Gastrocnemius medialis (tissue), 4 donors: ENCODE results near the gene PPP2R2B. TPM values are rescaled to one million over a fixed set of nuclear protein-coding genes. Genes with fewer than 3 reads are reported as not detected.

Experiments
- ATAC-seq, 2 donors: fragments of 150-250 bp; one replicate each; pipeline ENCODE4 v1.9.1; 2016
- DNase-seq, 2 donors: peaks; one replicate each; pipeline ENCODE4 v3.0.0-alpha.2; 2019
- H3K27ac ChIP-seq, 4 donors: fragments of 200-600 bp; sonication (generic); 1 replicate in 1 of 4; 2 replicates in 3 of 4; pipeline ENCODE4 v1.5.1; 2016 to 2018; ENCODE audit warnings: mild to moderate bottlenecking in 2 of 4, moderate library complexity in 1 of 4
- H3K27me3 ChIP-seq, 3 donors: fragments of 200-600 bp; sonication (generic) in 2 of 3; 1 replicate in 1 of 3; 2 replicates in 2 of 3; pipeline versions ENCODE4 v1.5.1 to v1.6.0; 2016 to 2019; ENCODE audit warnings: mild to moderate bottlenecking in 1 of 3, moderate library complexity in 1 of 3
- H3K36me3 ChIP-seq, 2 donors: fragments of 200-600 bp; sonication (generic) in 1 of 2; one replicate each; pipeline ENCODE4 v1.5.1; 2017 to 2018
- H3K4me1 ChIP-seq, 2 donors: fragments of 200-600 bp; sonication (generic) in 1 of 2; one replicate each; pipeline ENCODE4 v1.5.1; 2016 to 2017; ENCODE audit warnings: mild to moderate bottlenecking in 2 of 2
- H3K4me3 ChIP-seq, 4 donors: fragments of 200-600 bp; sonication (generic) in 3 of 4; 1 replicate in 1 of 4; 2 replicates in 3 of 4; pipeline ENCODE4 v1.5.1; 2016 to 2019; ENCODE audit warnings: mild to moderate bottlenecking in 2 of 4
- H3K9me3 ChIP-seq, 3 donors: fragments of 200-600 bp; sonication (generic) in 2 of 3; 1 replicate in 1 of 3; 2 replicates in 2 of 3; pipeline ENCODE4 v1.5.1; 2016 to 2019
- POLR2A ChIP-seq, 2 donors: fragments of 450-650 bp; IDR thresholded peaks; one replicate each; pipeline ENCODE4 v1.6.1; 2017; ENCODE audit warnings: antibody characterized with exemption in 2 of 2, mild to moderate bottlenecking in 2 of 2, moderate library complexity in 2 of 2
- in situ Hi-C, 4 donors: fragments of 200-750 bp; cut with MboI; loops; one replicate each; pipeline versions ENCODE4 v1.15.0 to v1.8.0; 2017; ENCODE audit warnings: low sequenced_read_pairs in 4 of 4
- intact Hi-C: fragments of 100-400 bp; cut with DNase I; formaldehyde crosslinking; loops from one replicate; pipeline ENCODE4 v1.15.1; 2023; ENCODE audit warnings: low total_unique reads
- total RNA-seq, 4 donors: library from RNA; depleted of rRNA; stranded (reverse); fragments of >200 nt; gene quantifications; one replicate each; pipeline versions ENCODE4 v1.1.0 to v1.2.3, GENCODE V29; 2016
- TF ChIP-seq, protein P1 (sequence below), 5 experiments: fragments of 450-650 bp in 3 of 5; fragments of 200-600 bp in 2 of 5; sonication (generic) in 2 of 5; IDR thresholded peaks in 4 of 5; conservative IDR thresholded peaks in 1 of 5; 1 replicate in 4 of 5; 2 replicates in 1 of 5; pipeline ENCODE4 v1.5.1; 2016 to 2019; ENCODE audit warnings: antibody characterized with exemption in 5 of 5, mild to moderate bottlenecking in 3 of 5, moderate library complexity in 3 of 5

Gene PPP2R2B
- total RNA-seq, 4 donors from 2014 or later, result 0.04 to 0.76 (median 0.19) TPM; not detected in 1

DNA sequence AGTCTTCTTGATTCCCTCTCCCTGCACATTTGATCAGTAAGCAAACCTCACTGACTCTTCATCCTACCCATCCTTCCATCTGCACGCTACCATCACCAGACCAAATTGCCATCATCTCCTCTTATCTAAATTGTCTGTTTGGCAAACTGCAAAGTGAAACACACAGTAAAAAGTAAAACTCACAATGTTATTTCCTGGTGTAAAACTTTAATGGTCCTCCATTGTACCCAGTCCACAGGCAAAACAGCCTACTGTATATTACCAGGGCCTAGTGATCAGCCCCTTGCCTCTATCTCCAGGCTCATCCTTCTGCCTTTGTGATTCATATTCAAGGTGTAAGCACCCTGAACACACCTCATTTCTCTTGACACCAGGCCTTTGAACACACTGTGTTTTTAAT is 279.3 kb downstream of the PPP2R2B start:
- ATAC-seq (no peak), DNase-seq (no peak)
- in situ Hi-C loops, result no loop called here
- Histone ChIP-seq H3K36me3 (no peaks in the 10 kb centered on the region), H3K9me3 (no peaks in the 10 kb centered on the region), H3K27me3 (no peaks in the 10 kb centered on the region), H3K4me1 (no peaks in the 10 kb centered on the region), H3K4me3 (no peak overlapping the region), H3K27ac (no peak overlapping the region)
- no peak for TF ChIP-seq POLR2A (IDR thresholded peaks at IDR 0.05)
- TF ChIP-seq, protein P1, sequence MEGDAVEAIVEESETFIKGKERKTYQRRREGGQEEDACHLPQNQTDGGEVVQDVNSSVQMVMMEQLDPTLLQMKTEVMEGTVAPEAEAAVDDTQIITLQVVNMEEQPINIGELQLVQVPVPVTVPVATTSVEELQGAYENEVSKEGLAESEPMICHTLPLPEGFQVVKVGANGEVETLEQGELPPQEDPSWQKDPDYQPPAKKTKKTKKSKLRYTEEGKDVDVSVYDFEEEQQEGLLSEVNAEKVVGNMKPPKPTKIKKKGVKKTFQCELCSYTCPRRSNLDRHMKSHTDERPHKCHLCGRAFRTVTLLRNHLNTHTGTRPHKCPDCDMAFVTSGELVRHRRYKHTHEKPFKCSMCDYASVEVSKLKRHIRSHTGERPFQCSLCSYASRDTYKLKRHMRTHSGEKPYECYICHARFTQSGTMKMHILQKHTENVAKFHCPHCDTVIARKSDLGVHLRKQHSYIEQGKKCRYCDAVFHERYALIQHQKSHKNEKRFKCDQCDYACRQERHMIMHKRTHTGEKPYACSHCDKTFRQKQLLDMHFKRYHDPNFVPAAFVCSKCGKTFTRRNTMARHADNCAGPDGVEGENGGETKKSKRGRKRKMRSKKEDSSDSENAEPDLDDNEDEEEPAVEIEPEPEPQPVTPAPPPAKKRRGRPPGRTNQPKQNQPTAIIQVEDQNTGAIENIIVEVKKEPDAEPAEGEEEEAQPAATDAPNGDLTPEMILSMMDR (IDR thresholded peaks at IDR 0.05 in 4 of 5, conservative IDR thresholded peaks at IDR 0.05 in 1 of 5), result no peak
- intact Hi-C loops, result no loop called here

DNA sequence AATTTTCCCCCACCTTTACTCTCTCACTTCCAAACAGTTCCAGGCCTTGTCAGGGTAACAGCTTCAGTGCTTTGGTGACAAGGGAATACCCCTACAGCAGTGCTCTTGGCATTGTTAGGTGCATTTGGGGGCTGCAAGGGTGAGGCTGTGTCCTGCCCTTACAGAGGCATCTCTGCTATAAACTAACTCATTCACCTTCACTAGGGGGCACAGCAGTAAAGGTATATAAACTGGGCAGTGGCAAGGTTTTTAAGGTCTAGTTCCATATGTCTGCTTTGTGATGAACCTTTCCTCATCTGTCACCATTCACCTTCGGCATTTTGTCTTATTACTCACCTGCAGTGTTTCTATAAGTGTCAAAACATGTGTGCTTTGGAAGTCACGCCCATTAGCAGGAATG is 283.5 kb downstream of the PPP2R2B start:
- Histone ChIP-seq H3K27me3 (no peaks in the 10 kb centered on the region), H3K4me3 (no peak overlapping the region), H3K4me1 (no peaks in the 10 kb centered on the region), H3K36me3 (no peaks in the 10 kb centered on the region), H3K9me3 (no peaks in the 10 kb centered on the region), H3K27ac (no peak overlapping the region)
- no peak for ATAC-seq
- no peak for TF ChIP-seq POLR2A (IDR thresholded peaks at IDR 0.05)
- TF ChIP-seq, protein P1 (IDR thresholded peaks at IDR 0.05 in 4 of 5, conservative IDR thresholded peaks at IDR 0.05 in 1 of 5), result no peak
- intact Hi-C loops (no loop called here), in situ Hi-C loops (no loop called here)
- no peak for DNase-seq

DNA sequence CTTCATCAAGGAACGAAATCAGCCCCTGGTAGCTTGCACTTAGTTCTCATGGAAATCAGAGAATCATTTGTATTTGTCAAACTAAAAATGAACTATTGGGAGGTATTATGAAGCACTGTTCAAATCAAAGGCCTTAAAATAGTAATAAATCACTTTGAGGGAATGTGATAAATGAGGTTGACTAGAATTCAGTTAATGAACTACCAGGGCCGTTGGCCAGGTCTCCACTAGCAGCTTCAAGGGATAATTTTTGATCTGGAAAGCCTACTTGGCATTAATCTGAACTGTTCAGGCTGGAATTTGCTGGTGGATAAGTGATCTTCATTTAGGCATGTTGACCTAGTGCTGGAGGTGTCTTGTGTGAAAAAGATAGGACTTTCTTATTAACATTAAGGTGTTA is 286.2 kb downstream of the PPP2R2B start:
- no peaks in the 10 kb centered on the region for H3K4me1 ChIP-seq
- no peak overlapping the region for H3K27ac ChIP-seq
- no peak for DNase-seq
- H3K9me3 ChIP-seq, result no peaks in the 10 kb centered on the region
- H3K36me3 ChIP-seq, result no peaks in the 10 kb centered on the region
- TF ChIP-seq, protein P1 (IDR thresholded peaks at IDR 0.05 in 4 of 5, conservative IDR thresholded peaks at IDR 0.05 in 1 of 5), result no peak
- TF ChIP-seq POLR2A (IDR thresholded peaks at IDR 0.05), result no peak
- in situ Hi-C loops, result no loop called here
- intact Hi-C loops, result no loop called here
- ATAC-seq, result no peak
- no peak overlapping the region for H3K4me3 ChIP-seq
- H3K27me3 ChIP-seq, result no peaks in the 10 kb centered on the region

DNA sequence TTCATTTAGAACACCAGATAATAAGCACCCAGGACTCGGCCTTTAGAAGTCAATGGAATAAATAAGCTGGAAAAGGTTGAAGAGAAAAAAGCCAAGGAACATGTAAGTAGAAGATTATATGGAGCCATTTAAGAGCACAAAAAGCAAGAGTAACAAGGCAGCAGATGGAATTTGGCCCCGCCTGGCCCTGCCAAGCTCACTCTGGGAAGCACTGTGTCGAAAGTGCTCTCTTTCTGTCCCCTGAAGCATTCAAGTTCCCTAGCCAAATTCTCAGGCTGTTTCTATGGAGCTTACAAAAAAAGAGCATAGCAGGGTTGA is 289.6 kb downstream of the PPP2R2B start:
- TF ChIP-seq, protein P1 (IDR thresholded peaks at IDR 0.05 in 4 of 5, conservative IDR thresholded peaks at IDR 0.05 in 1 of 5), result no peak
- no peak for TF ChIP-seq POLR2A (IDR thresholded peaks at IDR 0.05)
- no peaks in the 10 kb centered on the region for H3K4me1 ChIP-seq
- H3K27me3 ChIP-seq, result no peaks in the 10 kb centered on the region
- no peaks in the 10 kb centered on the region for H3K36me3 ChIP-seq
- ATAC-seq (no peak), DNase-seq (no peak)
- H3K9me3 ChIP-seq, result no peaks in the 10 kb centered on the region
- H3K27ac ChIP-seq, result no peak overlapping the region
- in situ Hi-C loops, result no loop called here
- no peak overlapping the region for H3K4me3 ChIP-seq
- intact Hi-C loops, result no loop called here

DNA sequence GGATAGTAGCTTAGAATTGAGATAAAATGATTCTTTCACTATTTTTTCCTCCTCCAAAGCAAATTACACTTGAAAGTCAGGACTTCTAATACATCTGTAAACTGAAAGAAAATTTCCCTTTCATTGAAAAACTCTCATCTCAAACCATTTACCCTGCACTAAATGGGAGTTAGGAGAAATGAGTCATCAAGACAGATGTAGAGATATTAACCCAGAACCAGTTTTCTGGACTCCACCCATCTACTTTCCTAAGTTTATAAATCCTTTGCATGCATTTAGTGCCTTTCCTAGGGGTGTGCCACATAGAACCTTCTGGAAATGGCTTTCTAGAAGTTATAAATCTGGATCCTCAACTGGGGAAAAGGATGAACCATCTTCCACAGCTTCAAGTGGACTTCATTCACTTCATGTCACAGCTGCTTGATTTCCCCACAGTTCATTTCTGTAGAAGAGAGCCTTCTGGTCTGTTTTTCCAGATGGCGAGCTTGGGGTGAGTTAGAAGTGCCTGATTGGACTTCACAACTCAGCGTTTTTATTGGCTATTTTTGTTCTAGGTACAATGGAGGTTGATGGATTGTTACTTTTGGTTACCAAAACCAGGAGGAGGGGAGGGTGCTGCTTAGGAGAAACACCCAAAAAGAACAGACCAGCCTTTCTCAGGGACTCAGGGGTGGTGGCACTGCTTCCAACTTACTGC is 290.1 kb downstream of the PPP2R2B start:
- intact Hi-C loops, result no loop called here

More for the DNA sequence above, 290.1 kb downstream of the PPP2R2B start:
- Histone ChIP-seq H3K27me3 (no peaks in the 10 kb centered on the region), H3K36me3 (no peaks in the 10 kb centered on the region), H3K4me1 (no peaks in the 10 kb centered on the region), H3K4me3 (no peak overlapping the region), H3K27ac (no peak overlapping the region), H3K9me3 (no peaks in the 10 kb centered on the region)
- no peak for ATAC-seq
- in situ Hi-C loops, result no loop called here
- DNase-seq, result no peak
- TF ChIP-seq POLR2A (IDR thresholded peaks at IDR 0.05), result no peak
- TF ChIP-seq, protein P1 (IDR thresholded peaks at IDR 0.05 in 4 of 5, conservative IDR thresholded peaks at IDR 0.05 in 1 of 5), result no peak
